ENCODE measurements around the gene AATK. TPM values are rescaled to one million over a fixed set of nuclear protein-coding genes. Genes with fewer than 3 reads are reported as not detected.

AATK gene
- total and polyA plus RNA-seq, 2 experiments from 2014 or later: 1.1 to 5.0 TPM

GRCh38 chr17:81126281-81127132, 39.5 kb downstream of the AATK start:
- H4K20me1 ChIP-seq (replicated peaks; ENCODE audit: insufficient read depth): no peaks in the 10 kb centered on the region
- no peaks in the 10 kb centered on the region for H3K36me3 ChIP-seq (ENCODE audit: insufficient read depth)
- peaks cover 8% of the 10 kb centered on the region for H3K27me3 Mint-ChIP-seq (ENCODE audit: insufficient read depth, low read depth, poor library complexity)
- H3K27ac Mint-ChIP-seq: no peak overlapping the region
- no peak overlapping the region for H3K4me2 ChIP-seq
- TF ChIP-seq JUNB (IDR thresholded peaks at IDR 0.05; ENCODE audit: unreplicated experiment) (no peak), CREB1 (CRISPR knock-in tag; IDR thresholded peaks at IDR 0.05; ENCODE audit: low read depth) (no peak), ZNF331 (CRISPR knock-in tag; IDR thresholded peaks at IDR 0.05; ENCODE audit: low read depth) (no peak), REST (IDR thresholded peaks at IDR 0.05; ENCODE audit: unreplicated experiment) (no peak), EZH2phosphoT487 (IDR thresholded peaks at IDR 0.05; ENCODE audit: unreplicated experiment) (no peak), STAT1 (IDR thresholded peaks at IDR 0.05; ENCODE audit: unreplicated experiment) (no peak), ZNF114 (CRISPR knock-in tag; IDR thresholded peaks at IDR 0.05) (no peak), POLR2AphosphoS5 (IDR thresholded peaks at IDR 0.05; ENCODE audit: low read depth) (no peak), ETS1 (IDR thresholded peaks at IDR 0.05) (no peak), EZH2 (IDR thresholded peaks at IDR 0.05; ENCODE audit: low read depth, unreplicated experiment) (no peak), CTCF (conservative IDR thresholded peaks at IDR 0.05; ENCODE audit: low read depth in 2 of 2) (no peak)
- no peaks in the 10 kb centered on the region for H3K9me3 Mint-ChIP-seq
- H3K4me1 ChIP-seq (ENCODE audit: insufficient read depth): no peaks in the 10 kb centered on the region
- H3K36me3 Mint-ChIP-seq (ENCODE audit: low read depth): no peaks in the 10 kb centered on the region
- ATAC-seq (no peak), DNase-seq (ENCODE audit: low spot score) (no peak)
- no peak overlapping the region for H3K4me3 ChIP-seq
- no peaks in the 10 kb centered on the region for H3K9me2 ChIP-seq (ENCODE audit: insufficient read depth)
- no peaks in the 10 kb centered on the region for H3K4me1 Mint-ChIP-seq
- no peaks in the 10 kb centered on the region for H3K27me3 ChIP-seq (ENCODE audit: insufficient read depth)
- no peaks in the 10 kb centered on the region for H3F3A ChIP-seq (replicated peaks; ENCODE audit: low read depth)
- H3K27ac ChIP-seq (ENCODE audit: low read depth): no peak overlapping the region
- no peak overlapping the region for H3K4me3 Mint-ChIP-seq
- no peaks in the 10 kb centered on the region for H3K79me2 ChIP-seq (replicated peaks; ENCODE audit: insufficient read depth)
- H2AFZ ChIP-seq: no peak overlapping the region

All from GM23338 (cell line).